Measurements from ENCODE around the gene LEKR1. TPM values are rescaled to one million over a fixed set of nuclear protein-coding genes. Genes with fewer than 3 reads are reported as not detected.

The LEKR1 gene
- polyA plus RNA-seq, 1 donor from 2014 or later = 2.7 TPM

DNA sequence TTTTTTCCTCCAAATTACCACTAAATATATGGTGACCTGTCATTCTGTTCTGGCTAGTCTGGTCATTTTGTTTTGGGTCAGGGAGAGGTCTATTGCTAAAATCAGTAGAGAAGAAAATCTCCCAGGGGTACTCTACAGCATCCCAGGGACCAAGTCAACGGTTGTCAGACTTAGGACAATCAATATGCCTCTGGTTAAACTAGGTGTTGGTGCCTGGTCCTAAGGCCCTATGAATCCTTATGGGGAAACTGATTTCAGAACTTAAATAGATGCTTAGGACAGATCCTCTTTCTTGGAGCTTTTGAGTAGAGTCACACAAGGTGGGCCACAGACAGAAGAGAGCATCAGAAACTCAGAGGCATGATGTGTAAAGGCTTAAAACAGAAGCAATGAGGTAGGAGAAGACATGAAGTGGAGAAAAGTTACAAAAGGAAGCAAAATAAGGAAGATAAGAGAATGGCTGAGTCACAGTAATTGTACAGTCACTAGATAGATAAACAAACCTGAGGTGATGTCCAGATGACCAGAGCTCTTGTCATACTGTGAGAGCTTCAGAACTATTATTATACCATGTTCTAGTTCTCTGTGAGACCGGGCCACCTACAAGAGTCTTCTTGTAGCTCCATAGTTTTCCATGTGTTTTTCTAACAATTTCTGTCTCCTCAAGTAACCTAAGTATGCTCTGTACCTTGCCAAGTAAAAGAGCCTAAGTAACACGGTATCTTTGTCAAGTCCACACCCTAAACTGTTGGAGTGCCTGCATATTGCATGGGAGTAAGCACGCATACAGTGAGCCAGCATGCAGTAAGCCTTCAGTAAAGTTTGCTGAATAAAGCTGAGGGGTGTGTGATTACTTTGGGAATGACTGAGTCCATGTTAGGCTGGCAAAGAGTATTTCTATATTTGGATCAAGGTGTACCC, 44.6 kb upstream of the LEKR1 start:
- H2AFZ ChIP-seq (ENCODE audit: low read depth, low read length) = no peak overlapping the region
- H3K27me3 ChIP-seq (ENCODE audit: insufficient read depth, low read depth, low read length) = no peaks in the 10 kb centered on the region
- TF ChIP-seq POLR2AphosphoS5 (IDR thresholded peaks at IDR 0.05) (no peak), TAF1 (IDR thresholded peaks at IDR 0.05; ENCODE audit: low read depth) (no peak), EZH2 (IDR thresholded peaks at IDR 0.05; ENCODE audit: borderline replicate concordance, insufficient read depth, low read length, poor library complexity, severe bottlenecking) (no peak), EP300 (conservative IDR thresholded peaks at IDR 0.05; ENCODE audit: poor library complexity, severe bottlenecking) (no peak), MXI1 (conservative IDR thresholded peaks at IDR 0.05; ENCODE audit: poor library complexity, severe bottlenecking) (no peak), SMC3 (conservative IDR thresholded peaks at IDR 0.05; ENCODE audit: poor library complexity) (no peak), RAD21 (conservative IDR thresholded peaks at IDR 0.05) (no peak)
- TF ChIP-seq, protein P1, sequence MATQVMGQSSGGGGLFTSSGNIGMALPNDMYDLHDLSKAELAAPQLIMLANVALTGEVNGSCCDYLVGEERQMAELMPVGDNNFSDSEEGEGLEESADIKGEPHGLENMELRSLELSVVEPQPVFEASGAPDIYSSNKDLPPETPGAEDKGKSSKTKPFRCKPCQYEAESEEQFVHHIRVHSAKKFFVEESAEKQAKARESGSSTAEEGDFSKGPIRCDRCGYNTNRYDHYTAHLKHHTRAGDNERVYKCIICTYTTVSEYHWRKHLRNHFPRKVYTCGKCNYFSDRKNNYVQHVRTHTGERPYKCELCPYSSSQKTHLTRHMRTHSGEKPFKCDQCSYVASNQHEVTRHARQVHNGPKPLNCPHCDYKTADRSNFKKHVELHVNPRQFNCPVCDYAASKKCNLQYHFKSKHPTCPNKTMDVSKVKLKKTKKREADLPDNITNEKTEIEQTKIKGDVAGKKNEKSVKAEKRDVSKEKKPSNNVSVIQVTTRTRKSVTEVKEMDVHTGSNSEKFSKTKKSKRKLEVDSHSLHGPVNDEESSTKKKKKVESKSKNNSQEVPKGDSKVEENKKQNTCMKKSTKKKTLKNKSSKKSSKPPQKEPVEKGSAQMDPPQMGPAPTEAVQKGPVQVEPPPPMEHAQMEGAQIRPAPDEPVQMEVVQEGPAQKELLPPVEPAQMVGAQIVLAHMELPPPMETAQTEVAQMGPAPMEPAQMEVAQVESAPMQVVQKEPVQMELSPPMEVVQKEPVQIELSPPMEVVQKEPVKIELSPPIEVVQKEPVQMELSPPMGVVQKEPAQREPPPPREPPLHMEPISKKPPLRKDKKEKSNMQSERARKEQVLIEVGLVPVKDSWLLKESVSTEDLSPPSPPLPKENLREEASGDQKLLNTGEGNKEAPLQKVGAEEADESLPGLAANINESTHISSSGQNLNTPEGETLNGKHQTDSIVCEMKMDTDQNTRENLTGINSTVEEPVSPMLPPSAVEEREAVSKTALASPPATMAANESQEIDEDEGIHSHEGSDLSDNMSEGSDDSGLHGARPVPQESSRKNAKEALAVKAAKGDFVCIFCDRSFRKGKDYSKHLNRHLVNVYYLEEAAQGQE (IDR thresholded peaks at IDR 0.05; ENCODE audit: borderline replicate concordance) = no peak
- TF ChIP-seq, protein P2, sequence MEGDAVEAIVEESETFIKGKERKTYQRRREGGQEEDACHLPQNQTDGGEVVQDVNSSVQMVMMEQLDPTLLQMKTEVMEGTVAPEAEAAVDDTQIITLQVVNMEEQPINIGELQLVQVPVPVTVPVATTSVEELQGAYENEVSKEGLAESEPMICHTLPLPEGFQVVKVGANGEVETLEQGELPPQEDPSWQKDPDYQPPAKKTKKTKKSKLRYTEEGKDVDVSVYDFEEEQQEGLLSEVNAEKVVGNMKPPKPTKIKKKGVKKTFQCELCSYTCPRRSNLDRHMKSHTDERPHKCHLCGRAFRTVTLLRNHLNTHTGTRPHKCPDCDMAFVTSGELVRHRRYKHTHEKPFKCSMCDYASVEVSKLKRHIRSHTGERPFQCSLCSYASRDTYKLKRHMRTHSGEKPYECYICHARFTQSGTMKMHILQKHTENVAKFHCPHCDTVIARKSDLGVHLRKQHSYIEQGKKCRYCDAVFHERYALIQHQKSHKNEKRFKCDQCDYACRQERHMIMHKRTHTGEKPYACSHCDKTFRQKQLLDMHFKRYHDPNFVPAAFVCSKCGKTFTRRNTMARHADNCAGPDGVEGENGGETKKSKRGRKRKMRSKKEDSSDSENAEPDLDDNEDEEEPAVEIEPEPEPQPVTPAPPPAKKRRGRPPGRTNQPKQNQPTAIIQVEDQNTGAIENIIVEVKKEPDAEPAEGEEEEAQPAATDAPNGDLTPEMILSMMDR (IDR thresholded peaks at IDR 0.05; ENCODE audit: poor library complexity, severe bottlenecking) = no peak
- no peak overlapping the region for H3K4me2 ChIP-seq (ENCODE audit: low read length)
- H3K9me2 ChIP-seq (ENCODE audit: insufficient read depth, low read length) = no peaks in the 10 kb centered on the region
- H3K9ac ChIP-seq (ENCODE audit: low read length) = no peak overlapping the region
- no peak overlapping the region for H3K27ac ChIP-seq (ENCODE audit: low read length)
- H4K20me1 ChIP-seq (ENCODE audit: insufficient read depth) = no peaks in the 10 kb centered on the region
- H3K9me3 ChIP-seq (ENCODE audit: low read length) = no peaks in the 10 kb centered on the region
- no peak overlapping the region for H3K4me3 ChIP-seq (ENCODE audit: low read length)
- no peaks in the 10 kb centered on the region for H3K36me3 ChIP-seq (ENCODE audit: insufficient read depth, low read length)
- H3K79me2 ChIP-seq (replicated peaks; ENCODE audit: insufficient read depth, low read length) = no peaks in the 10 kb centered on the region
- no peaks in the 10 kb centered on the region for H3F3A ChIP-seq (ENCODE audit: insufficient read depth, low read length, poor library complexity, severe bottlenecking)

DNA sequence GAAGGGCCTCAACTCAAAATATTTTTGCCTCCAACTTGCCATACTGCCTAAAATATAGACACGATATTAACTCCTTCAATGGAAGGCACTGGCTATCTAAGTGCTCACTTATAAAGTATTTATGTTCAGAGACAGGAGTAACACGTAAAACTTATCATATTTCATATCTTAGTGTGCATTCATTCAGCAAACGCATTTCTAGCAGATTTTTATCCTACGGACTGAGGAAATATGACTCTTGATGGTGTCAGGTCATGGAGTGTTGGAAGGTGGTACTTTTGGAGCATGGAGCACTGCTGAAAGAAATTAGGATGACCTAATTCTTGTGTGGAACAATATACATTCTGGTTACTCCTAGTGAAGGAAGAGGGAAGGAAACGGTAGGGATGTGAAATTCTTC, 43.8 kb upstream of the LEKR1 start:
- Histone ChIP-seq H3K36me3 (ENCODE audit: insufficient read depth, low read length) (no peaks in the 10 kb centered on the region), H3K27me3 (ENCODE audit: insufficient read depth, low read depth, low read length) (no peaks in the 10 kb centered on the region), H3K9ac (ENCODE audit: low read length) (no peak overlapping the region), H3K4me3 (ENCODE audit: low read length) (no peak overlapping the region), H3K9me3 (ENCODE audit: low read length) (no peaks in the 10 kb centered on the region), H4K20me1 (ENCODE audit: insufficient read depth) (no peaks in the 10 kb centered on the region), H3K79me2 (replicated peaks; ENCODE audit: insufficient read depth, low read length) (no peaks in the 10 kb centered on the region), H3K9me2 (ENCODE audit: insufficient read depth, low read length) (no peaks in the 10 kb centered on the region), H3K4me2 (ENCODE audit: low read length) (no peak overlapping the region), H3F3A (ENCODE audit: insufficient read depth, low read length, poor library complexity, severe bottlenecking) (no peaks in the 10 kb centered on the region), H3K27ac (ENCODE audit: low read length) (no peak overlapping the region), H2AFZ (ENCODE audit: low read depth, low read length) (no peak overlapping the region)
- no peak for TF ChIP-seq EP300 (conservative IDR thresholded peaks at IDR 0.05; ENCODE audit: poor library complexity, severe bottlenecking)
- TF ChIP-seq RAD21 (conservative IDR thresholded peaks at IDR 0.05) = no peak
- TF ChIP-seq EZH2 (IDR thresholded peaks at IDR 0.05; ENCODE audit: borderline replicate concordance, insufficient read depth, low read length, poor library complexity, severe bottlenecking) = no peak
- no peak for TF ChIP-seq TAF1 (IDR thresholded peaks at IDR 0.05; ENCODE audit: low read depth)
- TF ChIP-seq, protein P2 (IDR thresholded peaks at IDR 0.05; ENCODE audit: poor library complexity, severe bottlenecking) = no peak
- TF ChIP-seq MXI1 (conservative IDR thresholded peaks at IDR 0.05; ENCODE audit: poor library complexity, severe bottlenecking) = no peak
- no peak for TF ChIP-seq SMC3 (conservative IDR thresholded peaks at IDR 0.05; ENCODE audit: poor library complexity)
- TF ChIP-seq POLR2AphosphoS5 (IDR thresholded peaks at IDR 0.05) = no peak
- TF ChIP-seq, protein P1 (IDR thresholded peaks at IDR 0.05; ENCODE audit: borderline replicate concordance) = no peak

Data from neural cell (in vitro differentiated cells).